ENCODE results near the gene ZRANB1.

The ZRANB1 gene

GRCh38 chr10:125018576-125019143 is 76.7 kb downstream of the ZRANB1 start:
- no peak for DNase-seq (ENCODE audit: low spot score)

DNA sequence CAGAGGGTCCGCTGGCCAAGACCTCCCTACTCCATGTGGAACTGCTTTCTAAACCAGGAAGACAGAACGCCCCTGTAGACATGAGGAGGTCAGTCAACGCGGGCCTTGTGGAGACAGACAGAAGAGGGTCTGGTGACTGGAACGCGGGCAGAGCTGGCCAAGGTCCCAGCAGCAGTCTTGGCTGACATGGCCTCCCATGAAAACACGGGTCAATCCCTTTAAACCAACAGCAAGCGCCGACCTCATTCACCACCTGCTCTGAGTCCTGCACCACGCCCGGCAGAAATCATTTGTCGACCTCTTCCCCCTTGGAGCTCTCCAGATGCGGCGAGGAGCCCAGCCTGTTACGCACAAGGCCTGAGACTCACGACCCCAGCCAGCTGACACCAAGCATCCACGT is 78.5 kb downstream of the ZRANB1 start:
- no peak for DNase-seq (ENCODE audit: low spot score)

DNA sequence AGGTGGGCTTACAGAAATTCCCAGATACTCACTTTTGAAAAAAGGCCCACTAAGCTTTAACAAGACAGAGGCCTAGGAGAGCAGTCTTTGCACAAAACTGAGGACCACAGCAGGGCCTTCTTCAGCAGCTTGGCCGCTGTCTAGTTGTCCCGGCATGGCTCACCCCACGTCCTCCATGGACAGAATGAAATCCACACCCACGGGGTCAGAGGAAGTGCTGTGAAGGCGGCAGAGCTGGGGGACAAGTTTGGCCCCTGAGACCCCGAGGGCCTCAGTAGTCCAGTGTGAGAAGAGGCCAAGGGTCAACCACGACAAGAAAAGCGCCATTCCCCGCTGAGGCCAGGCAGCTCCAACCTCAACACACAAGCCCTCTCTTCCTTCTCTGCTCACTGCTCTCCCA is 78.9 kb downstream of the ZRANB1 start:
- no peak for DNase-seq (ENCODE audit: low spot score)

- DNase-seq (ENCODE audit: low spot score): no peak
These were observed 79.9 kb downstream of the ZRANB1 start for GRCh38 chr10:125021686-125022344.

DNA sequence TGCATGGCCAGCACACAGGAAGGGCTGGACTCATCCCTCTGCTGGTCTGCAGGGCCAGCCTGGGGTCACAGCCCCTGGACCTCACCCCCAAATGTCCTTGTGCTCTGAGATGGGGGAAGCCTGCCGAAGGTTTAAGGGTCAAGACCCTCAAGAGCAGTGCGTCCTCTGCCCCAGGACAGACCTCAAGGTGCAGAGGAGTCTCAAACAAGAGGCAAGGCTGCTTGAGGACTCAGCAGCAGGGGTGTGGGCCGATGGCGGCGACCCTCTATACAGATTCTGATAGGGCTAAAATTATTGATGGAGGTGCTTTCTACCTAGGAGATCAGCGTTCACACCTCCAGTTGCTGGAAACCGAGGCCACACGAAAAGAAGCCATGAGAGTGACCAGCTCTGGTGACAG is 80.7 kb downstream of the ZRANB1 start:
- DNase-seq (ENCODE audit: low spot score): no peak

DNA sequence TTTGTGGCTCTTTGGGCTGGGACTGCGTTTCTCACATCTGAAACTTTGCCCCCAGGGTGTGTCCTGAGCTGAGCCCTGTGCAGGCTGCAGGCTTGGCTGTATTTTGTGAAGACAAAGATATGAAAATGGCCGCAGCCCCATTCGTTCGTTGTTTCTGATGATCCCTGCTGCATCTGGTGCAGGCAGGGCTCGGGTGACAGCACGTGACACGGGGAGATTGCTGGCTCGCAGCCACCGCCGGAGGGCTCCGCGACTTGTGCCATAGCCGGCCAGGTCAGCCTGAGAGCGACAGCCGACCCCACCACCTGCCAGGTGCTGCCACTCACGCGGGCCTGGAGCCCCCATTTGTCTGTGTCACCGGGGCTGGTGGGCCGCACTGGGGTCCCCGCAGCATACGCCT is 81.3 kb downstream of the ZRANB1 start:
- DNase-seq (ENCODE audit: low spot score): no peak

- DNase-seq (ENCODE audit: low spot score): no peak
These were observed 82.1 kb downstream of the ZRANB1 start for GRCh38 chr10:125023862-125024496.

- no peak for DNase-seq (ENCODE audit: low spot score)
These were observed 82.7 kb downstream of the ZRANB1 start for GRCh38 chr10:125024497-125025234.

DNA sequence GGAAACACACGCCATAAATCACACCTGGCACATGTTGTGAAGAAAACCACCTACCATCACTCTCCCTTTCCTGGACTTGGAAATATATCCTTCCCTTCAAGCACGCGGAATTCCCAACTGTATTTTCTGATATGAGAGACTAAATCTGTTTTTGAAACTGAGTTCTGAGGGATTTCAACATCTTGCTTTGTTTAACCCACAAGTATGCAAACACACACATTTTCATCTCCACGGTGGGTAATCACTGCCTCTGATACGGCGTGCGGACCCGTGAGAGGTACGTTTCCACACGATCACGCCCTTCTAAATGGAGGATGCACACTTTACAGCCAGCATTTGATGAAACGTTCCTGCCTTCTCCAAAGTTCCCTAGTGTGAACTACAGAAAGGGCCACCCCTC is 83.4 kb downstream of the ZRANB1 start:
- no peak for DNase-seq (ENCODE audit: low spot score)

- DNase-seq (ENCODE audit: low spot score): no peak
These were observed 84.4 kb downstream of the ZRANB1 start for GRCh38 chr10:125026036-125026931.

DNA sequence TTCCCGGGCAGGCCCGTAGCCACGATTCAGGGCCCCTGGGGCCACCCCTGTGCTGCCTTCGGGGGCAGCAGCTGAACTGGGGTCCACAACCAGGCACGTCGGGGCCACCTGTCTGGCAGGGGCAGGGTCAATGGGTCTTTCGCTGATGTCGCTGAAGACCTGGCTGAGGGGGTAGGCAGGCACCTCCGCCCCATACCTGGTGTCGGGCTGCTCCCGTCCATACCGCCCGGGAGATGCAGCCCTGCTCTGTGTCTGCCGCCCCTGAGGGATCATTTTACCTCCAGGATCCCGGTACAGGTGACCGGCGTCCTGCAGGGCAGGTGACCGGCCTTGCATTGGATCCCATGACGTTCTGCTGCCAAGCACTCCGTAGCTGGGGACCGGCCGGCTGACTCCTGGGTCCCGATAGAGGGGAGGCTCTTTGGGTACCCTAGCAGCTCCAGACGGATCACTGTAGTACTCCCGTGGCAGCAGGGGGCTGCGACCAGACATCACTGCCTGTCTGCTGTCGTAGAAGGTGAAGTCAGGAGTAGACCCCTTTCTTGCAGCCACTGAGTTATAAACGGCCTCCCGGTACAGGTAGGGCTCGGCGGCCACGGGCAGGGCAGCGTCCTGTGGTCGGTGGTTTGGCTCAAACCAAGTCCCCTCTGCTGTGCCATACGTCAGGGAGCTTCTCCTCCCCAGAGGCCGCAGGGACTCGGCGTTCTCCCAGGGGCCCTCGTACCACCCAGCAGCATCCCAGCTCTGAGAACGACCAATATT is 85.2 kb downstream of the ZRANB1 start:
- DNase-seq (ENCODE audit: low spot score): no peak

GRCh38 chr10:125027871-125028869 is 86.2 kb downstream of the ZRANB1 start:
- no peak for DNase-seq (ENCODE audit: low spot score)

DNA sequence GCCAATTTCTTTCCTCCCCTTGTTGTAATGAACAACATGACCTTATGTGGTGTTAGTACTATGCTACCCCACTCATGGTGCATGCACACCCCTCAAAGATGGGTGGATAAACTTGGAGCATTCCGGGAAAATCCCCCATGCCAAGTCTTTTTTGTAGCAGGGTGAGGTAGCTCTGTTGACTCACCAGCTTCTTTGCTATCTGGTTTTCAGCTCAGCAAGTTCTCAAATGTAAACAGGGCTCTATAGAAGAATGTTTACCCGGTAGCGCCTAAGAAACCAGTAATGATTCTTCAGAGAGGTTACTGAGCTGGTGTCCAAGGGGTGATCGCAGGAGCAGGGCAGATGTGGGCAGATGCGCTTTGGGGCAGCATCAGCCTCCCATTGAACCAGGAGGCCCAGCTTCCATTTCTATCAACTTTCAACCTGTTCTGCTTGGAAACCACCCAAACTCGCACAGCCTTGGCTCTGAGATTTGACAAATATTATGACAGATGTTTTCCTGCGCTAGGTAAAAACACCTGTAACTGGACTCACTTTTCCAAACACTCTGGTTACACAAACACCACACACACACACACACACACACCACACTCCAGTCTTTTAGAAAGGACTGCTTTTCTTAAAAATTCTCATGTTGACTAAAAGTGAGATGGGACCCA is 87.8 kb downstream of the ZRANB1 start:
- DNase-seq (ENCODE audit: low spot score): no peak

DNA sequence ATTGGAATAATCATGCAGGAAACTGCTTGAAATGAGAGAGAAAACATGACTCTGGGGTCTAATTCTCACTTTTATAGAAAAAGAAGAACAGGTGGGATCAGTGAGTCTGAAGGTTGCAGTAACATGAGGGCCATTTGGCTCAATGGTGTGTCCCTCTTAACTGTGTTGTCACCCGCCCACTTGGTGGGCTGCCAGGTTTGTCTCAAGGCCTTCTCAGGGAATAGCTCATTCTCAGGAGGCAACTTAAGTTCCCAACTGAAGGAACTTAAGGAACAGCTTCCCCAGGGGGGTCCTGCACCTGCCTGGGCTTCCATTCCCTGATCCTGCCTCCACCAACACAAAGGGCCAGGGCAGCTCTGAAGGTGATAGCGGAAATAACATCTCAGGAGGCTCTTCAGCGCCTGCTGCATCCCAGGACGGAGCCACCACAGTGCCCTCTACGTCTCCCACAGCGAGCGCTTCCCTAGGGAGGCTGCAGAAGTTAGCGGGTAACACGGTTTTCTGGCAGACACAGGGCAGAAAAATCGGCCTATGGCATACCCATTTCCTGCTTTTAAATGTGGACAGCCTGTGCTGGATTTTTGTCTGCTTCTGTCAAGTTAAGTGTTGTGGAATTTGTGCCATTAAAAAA is 88.8 kb downstream of the ZRANB1 start:
- DNase-seq (ENCODE audit: low spot score): no peak

- DNase-seq (ENCODE audit: low spot score): no peak
These were observed 90.6 kb downstream of the ZRANB1 start for GRCh38 chr10:125032474-125033020.

DNA sequence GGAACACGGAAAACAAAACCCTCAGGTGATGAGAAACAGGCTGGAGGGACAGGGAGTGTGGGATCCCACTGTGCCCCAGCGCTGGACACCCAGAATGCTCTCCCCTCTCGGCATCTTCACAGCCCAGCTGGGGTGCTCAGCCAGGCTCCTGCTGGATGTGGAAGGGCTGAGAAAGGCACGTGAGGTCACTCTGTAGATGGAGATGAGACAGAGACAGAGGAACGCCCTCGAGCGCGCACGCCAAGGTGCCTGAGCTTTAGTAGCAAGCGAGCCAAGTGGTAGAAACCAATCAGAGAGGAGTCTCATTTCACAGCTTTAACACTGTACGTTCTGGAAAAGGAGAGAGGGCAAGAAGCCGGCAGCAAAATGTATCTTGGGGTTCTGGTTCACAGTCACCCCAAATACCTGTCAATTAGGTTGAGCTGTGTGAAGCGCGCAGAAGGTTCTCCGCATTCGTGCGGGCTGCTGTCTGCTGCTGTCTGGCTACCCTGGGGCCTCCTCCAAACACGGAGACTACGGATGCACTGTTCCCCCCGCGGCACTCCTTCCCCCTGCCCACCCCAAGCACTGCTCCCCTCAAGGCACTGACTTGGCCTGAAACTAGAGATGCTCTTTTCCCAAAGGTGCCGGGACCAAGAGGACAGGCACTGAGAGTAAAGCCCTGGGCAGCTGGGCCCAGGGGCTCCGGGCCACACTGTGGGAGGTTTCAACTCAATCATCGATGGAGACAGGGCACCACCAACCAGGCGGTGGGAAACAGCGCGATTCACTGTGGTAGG is 91.4 kb downstream of the ZRANB1 start:
- DNase-seq (ENCODE audit: low spot score): no peak

DNA sequence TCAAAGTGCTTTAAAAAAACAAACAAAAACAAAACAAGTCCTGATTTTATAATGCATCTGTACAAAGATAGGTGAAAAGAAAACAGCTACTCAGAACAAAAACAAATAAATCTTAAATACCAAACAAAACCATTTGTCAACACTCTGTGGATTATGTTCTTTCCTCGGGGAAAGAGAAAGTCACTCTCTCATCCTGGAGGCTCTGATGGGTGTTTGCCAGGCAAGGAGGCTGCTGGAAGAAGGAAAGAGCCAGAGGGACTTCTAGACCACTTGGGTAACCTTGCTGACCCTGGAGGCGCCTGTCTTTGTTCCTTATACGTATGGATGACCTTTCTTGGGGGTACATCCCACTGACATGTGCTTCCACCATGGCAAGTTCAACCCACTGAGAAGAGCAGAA is 92.8 kb downstream of the ZRANB1 start:
- DNase-seq (ENCODE audit: low spot score): no peak

GRCh38 chr10:125035136-125035535 is 93.2 kb downstream of the ZRANB1 start:
- DNase-seq (ENCODE audit: low spot score): no peak

Measured in CD4-positive, alpha-beta T cell treated with Interleukin-6 at 100 ng/mL for 8 hours (primary cell).